GM21447 (cell line): ENCODE measurements around the gene GBE1.
"Not testable (repeated sequence)": the region's sequence is repeated elsewhere in the genome, so short reads cannot be mapped to it uniquely, and the experiment has no call there.

Source experiments
- ATAC-seq: cut with Tn5 transposase; IDR thresholded peaks from one replicate; pipeline ENCODE4 v1.9.1; 2021; ENCODE audit not compliant: unreplicated experiment

Gene GBE1

DNA sequence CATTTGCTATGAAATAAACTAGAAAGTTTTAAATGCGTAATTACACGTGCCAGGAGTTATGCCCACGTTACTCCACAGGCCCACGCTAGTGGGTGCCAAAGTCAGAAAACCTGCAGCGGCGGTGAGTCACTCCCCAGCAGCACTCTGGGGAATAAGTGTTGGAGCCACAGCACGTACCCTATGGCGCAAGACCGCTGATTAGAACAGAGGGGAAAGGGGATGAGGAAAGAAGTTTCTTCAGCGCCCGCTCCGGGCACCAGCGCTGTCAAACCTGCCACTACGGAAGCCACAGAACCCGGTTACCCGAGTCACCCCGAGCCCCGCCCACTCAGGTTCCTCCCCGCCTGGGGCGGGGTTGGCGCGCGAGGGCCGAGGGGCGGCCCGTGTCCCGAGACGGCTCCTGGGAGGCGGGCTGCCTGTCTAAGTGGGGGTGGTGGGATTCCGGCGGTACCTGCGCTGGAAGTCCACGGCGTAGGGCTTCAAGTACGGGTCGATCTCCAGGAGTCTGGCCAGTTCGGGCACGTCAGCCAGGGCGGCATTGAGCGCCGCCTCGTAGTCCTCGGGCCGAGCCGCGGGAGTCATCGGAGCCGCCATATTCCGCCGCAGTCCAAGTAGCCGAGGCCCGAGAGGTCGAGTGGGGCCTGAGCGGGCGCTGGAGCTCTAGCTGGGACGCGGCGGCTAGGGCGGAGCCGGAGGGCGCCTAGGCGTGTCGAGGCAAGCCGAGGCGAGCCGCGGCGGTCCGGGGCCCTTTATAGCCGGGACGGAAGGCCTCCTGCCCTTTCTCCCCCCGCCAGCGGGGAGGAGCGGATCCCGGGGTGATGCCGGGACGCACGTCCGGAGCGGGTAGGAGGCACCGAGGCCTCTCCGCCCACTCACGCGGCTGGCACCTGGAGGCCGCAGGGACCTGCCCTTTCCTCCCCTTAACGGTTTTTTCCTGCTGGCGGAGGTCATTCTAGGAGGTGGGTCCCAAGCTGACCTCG lies at the start of gene GBE1:
GBE1 (minus strand) TSS at position 722 of the 980 bp plus-strand sequence; CDS start at position 594, 128 bp downstream.
- ATAC-seq = peak; percentile 86

DNA sequence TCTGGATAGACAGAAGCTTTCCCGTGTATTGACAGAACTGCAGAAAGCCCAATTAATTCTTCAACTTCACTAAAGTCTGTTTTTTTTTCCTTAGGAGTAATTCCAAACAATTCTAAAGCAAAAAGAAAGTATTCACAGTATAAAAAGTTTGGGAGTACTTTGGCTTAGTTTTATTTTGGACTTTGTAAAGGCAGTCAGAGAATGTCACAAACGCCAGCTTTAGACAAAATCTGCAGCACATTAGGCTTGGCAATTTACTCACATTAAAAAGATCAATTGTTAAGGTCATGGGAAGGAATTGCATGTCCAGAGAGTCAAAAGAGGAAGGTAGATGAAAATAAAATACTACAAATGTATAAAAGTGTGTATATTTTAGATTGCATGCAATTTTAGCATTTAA lies 47.5 kb upstream of the GBE1 start:
- ATAC-seq = no peak

DNA sequence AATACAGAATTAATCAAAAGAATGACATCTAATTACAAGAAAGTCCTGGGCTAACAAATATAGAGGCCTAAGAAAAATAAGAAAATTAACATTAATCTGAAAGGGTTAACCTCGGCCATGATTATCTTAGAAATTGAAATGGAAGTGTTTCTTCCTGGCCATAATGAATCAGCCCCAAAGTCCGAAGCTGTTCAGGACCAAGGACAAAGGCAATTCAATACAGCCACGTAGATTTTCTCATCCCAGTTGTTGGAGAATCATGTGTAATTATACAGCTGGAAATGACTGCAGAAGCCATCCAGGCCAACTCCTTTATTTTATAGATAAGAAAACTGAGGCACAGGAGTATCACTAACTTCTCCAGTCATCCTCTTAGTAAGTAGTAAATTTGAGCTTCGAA lies 38.0 kb upstream of the GBE1 start:
- no peak for ATAC-seq

DNA sequence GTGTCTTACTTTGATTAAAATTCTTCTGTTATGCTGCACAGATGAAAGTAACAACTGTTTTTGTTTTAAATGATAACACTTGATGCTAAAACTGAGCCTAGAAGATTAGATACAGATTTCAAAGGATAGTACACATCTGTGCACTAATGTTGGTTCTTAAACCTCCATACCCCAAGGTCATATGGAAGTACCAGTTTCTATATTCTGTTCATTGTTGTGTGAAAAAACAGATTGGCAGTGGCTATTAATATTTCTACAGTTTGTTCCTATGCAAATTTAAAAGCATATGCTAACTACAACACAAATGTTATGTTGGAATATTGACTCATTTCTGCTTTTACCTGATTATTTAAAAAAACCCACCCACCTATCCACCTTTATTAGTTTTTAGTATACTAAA lies 32.0 kb upstream of the GBE1 start:
- ATAC-seq = peak; percentile 40

DNA sequence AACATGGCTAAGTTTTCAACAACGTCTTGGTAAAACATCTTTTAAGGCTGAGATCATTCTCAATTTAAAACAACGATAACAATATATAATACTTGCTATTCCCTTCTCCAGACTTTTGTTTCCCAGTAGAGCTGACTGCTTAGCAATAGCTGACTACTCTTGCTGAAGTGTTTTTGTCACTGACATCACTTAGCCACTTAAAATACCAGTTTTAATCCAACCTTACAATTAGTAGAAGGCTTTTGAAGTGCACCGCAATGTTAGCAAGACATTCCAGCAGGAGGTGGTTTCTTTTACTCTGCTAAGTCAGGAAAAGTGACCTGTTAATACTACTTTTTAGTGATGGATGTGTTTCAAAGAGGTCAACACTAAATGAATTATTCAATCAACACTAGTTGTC lies 28.7 kb upstream of the GBE1 start:
- ATAC-seq = no peak

DNA sequence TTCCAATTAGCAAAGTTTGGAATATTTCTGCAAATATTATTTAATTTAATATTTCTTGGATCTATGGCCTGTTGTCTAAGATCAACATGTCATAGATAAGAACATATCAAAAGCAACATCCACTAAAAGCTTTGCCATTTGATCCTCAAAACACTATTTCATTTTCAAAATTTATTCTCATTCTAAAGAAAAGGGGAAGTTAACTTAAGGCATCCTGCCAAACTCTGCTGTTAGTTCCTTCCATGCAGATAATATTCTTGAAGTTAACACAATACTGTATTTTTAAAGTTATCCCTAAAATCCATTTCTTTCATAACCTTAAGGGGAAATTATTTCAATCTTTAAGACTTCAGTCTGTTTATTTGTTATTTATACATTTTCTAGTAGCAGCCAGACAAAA lies 28.2 kb upstream of the GBE1 start:
- no peak for ATAC-seq

DNA sequence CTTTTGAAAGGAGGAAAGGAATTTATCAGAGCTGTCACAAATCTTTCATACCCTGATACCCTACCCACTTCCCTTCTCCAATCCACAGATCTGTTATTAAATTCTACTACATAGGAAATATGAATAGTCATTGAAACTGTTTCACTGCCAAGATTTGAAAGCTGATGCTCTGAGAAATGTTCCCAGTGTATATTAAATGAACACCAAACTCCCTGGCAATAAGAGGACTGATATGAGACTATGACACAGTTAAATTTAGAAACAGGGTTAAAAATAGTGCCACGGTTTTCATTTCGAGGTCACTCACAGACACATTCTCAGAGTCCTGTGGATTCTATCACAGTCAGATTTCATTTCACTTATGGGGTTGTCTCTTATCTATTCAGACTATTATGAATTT lies 27.2 kb upstream of the GBE1 start:
- peak; percentile 82 for ATAC-seq

DNA sequence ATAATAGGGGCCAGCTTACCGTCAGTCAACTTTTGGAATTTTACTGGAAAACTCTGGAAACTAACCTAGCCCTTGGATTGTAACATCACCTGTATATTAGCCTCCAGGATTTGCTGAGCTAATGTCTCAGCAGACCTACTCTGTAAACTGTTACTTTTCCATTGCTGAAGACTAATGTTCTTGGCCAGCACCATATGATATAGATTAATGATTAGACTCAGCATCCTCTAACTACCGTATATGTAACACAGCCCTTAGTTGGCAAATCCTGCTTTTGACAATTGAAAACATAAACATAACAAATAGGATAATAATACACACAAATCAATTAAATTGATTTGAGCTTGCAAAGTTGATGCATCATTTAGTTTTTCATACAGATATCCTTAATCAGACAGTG lies 26.6 kb upstream of the GBE1 start:
- no peak for ATAC-seq

DNA sequence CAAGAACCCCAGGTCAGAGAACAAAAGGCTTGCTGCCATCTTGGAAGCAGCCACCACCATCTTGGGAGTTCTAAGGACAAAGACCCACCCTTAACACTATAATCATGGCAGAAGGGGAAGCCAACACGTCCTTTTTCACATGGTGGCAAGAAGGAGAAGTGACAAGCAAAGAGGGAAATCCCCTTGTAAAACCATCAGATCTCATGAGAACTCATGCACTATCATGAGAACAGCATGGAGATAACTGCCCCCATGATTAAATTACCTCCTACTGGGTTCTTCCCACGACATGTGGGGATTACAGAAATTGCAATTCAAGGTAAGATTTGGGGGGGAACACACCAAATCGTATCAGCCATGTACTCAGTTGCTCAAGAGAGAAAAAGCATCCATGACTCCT lies 21.1 kb upstream of the GBE1 start:
- no peak for ATAC-seq

DNA sequence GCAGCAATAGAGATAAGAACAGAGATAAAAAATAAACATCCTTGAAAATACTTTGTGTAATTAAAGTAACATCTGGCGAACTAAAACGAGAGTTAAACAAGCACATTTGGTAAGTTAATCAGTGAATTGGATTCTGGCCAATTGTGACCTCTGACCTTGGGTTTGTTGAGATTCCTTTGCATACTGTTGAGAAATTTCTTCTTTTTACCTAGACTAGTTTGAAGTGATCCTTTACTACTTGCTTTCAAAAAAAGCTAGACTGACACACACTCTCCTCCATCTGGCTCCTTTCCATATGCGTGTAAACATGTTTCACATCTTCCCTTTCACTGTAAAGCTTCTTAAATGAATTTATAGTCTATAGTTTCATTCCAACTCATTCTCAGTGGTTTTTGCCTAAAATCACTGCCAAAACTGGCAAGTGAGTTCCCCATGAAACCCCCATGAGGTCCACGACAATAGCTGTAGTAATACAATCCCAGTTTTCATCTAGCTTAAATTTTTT lies 17.3 kb upstream of the GBE1 start:
- no peak for ATAC-seq

DNA sequence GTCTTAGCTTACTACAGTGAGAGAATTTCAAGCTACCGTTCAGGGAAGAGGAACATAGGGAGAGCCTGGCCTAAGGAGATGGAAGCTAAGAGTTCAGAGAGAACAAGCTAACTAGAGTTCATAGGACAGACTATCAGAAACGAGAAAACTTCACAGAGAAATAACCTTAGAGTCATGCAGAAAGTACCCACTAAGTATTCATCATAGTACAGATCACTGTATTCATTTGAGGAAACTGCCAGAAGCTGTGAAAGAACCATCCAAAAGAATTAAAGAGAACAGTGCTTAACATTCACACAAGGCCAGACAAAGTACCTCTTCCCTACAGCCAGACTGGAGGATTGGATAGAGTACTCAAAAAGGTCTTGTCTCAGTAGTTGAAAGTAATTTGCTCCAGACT lies 15.2 kb upstream of the GBE1 start:
- no peak for ATAC-seq

DNA sequence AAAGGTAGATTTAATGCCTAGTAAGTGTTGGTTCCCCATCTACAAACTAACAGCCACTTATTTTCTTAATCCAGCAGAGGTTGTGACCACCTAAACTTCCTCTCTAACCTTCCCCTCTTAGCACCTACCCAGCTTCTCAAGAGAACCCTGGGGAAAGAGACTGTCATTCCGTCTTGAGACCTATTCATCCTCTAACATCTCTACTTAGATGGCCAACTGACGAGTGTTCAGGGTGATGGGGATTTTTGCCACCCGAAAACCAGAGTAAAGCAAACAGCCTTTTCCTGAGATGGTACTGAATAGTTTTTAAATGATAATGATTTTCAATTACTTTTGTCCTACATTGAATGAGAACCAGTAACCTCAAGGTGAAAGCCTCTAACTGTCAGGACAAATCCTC lies 9.3 kb upstream of the GBE1 start:
- ATAC-seq = no peak

DNA sequence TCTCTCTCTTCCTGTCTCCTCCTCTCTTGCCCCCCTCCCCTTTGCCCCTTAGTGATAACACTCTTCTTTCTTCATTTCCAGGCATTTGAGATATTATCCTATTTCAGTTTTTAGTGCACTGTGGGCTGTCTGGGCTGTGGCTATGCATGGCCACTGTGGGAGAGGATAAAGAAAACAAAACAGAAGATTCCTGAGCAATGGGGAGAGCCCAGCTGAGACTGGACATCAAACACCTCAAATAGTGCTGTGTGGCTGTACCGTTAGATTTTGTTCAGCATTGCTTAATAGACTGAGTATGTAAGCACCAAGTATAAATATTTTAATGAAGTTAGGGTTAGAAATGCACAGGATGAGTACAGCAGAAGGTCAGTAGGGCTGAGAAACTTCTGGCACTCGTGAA lies 7.9 kb upstream of the GBE1 start:
- ATAC-seq = no peak

DNA sequence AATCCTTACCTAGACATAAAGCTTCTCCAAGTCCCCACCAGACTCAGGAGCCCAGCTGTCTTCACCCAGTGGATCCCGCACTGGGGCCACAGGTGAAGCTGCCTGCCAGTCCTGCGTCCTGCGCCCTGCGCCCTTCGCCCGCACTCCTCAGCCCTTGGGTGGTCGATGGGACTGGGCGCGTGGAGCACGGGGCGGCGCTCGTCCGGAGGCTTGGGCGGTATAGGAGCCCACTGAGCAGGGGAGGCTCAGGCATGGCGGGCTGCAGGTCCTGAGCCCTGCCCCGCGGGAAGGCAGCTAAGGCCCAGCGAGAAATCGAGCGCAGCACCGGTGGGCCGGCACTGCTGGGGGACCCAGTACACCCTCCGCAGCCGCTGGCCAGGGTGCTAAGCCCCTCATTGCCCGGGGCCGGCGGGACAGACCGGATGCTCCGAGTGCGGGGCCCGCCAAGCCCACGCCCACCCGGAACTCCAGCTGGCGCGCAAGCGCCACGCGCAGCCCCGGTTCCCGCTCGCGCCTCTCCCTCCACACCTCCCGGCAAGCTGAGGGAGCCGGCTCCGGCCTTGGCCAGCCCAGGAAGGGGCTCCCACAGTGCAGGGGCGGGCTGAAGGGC lies 5.9 kb upstream of the GBE1 start:
- ATAC-seq = not testable (repeated sequence)

DNA sequence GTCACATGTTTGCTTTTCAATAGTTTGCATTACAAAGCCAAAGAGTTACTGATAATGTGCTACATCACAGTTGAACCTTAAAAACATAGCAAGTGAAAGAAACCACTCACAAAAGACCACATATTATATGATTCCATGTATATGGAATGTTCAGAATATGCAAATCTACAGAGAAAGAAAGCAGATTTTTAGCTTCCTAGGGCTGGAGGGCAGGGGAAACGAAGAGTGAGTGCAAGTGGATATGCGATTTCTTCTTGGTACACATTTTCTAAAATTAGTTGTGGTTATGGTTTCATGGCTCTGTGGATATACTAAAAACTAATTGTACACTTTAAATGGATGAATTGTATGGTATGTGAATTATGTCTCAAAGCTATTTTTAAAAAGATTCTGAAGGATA lies 4.0 kb upstream of the GBE1 start:
- no peak for ATAC-seq

DNA sequence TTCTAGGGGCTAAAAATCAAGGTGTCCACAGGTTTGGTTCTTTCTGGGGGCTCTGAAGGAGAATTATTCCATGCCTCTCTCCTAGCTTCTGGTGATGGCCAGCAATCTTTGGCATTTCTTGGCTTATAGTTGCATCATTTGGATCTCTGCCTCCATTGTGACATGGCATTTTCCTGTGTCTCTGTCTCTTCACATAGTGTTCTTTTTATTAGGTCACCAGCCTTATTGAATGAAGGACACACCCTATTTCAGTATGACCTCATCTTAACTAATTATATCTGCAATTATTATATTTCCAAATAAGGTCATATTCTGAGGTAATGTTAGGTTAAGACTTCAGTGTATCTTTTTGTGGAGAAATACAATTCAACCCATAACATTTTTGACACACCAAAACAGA lies 3.2 kb upstream of the GBE1 start:
- no peak for ATAC-seq

DNA sequence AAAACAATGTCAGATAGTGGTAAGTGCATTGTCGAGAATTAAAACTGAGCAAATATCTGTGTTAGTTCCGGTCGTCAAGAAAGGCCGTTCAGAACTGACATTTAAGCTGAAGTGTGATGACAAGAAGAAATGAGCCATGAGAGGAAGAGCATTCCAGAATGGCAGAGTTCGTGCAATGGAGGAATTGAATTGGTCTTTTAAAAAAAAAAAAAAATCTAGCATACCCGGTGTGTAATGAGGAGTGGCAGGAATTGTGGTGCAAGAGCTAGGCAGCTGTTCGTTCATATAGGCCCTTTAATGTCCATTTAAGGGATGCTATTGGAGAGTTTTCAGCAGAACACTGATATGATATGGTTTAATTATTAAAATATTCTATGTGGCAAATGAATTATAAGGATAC lies 2.6 kb upstream of the GBE1 start:
- no peak for ATAC-seq

DNA sequence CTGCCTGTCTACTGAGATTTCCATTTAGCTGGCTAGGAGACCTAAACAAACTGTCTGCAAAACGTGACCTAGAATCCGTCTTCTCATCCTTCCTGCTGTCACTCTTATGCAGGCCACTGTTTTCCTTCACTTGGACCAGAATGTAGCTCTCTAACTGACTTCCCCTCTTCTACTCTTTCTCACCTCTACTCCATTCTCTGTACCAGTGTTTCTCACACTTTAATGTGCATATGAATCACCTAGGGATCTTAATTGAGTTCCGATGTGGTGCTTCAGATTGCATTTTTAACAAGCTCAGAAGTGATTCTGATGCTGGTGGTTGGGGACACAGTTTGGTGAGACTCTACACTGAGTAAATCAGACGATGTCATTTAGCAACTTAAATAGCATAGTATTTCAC lies 1.6 kb upstream of the GBE1 start:
- ATAC-seq = no peak

DNA sequence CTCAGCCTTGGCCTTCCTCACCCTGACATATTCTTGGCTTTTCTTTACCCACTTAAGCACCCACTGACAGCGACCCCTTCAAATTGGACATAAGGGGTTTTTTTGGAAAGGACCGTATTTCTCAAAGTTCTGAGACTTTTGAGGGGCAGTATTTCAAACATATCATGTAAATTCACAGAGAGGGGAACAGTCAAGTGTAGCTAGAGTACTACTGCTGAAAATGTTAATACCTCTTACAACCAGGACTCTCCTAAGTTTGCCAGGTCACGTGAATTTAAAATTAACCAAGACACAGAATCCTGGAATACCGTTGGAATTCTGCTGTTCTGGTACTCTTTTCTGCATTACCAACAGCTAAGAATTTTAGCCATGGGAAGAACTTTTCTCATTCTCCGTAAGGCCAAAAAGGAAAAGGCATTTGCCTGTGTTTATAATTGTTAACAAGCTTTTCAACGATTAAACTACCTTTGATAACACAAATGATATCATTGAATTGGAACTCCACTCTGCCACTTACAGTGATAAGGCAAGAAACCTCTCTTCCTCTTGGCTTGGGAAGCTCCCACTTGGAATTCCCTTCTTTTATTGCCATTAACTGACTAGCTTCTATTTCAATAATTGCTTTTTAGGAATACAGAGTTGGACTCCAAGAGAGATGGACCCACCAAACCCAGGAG lies 597 bp upstream of the GBE1 start:
- ATAC-seq = no peak

DNA sequence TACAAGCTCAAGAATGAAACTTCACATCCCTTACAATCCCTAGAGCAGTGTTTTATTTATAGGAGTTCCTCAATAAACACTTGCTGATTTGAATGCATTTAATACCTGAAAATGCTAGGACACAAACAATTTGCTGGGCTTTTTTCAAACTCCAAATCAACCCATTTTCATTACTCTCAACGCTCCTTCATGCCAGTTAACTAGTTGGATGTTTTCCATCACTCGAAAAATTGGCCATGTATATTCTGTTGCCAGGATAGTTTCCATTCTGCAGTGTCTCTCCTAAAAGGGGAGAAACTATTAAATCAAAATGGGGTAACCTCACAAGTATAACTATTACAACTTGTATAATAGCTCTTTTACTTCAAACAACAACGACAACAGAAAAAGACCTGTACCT lies 1.2 kb downstream of the GBE1 start:
- ATAC-seq = no peak

DNA sequence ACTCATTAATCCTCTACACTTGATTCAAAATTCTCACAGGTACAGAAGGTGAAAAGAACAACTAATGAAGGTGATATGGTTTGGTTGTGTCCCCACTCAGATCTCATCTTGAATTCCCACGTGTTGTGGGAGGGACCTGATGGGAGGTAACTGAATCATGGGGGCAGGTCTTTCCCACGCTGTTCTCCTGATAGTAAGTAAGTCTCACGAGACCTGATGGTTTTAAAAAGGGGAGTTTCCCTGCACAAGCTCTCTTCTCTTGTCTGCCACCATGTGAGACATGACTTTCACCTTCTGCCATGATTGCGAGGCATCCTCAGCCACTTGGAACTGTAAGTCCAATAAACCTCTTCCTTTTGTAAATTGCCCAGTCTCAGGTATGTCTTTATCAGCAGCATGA lies 2.7 kb downstream of the GBE1 start:
- ATAC-seq = not testable (repeated sequence)

DNA sequence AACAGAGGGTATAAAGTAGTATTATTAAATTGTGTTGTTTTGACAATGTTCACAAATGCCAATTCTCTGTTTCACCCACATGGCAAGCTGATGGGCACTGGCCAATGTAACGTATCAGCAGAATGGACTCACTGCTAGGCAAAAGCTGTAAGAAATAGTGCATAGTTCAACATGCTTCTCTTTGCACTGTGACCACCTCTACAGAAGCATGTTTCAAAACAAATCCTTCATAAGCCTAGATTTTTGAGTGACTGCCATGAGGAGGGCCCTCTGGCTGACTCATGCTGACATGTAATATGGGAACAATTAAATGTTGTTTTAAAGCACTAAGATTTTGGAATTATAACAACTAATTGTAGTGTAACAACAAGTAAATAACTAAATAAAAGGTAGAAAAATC lies 3.2 kb downstream of the GBE1 start:
- ATAC-seq = no peak
